Kidney capillary endothelial cell (primary cell): ENCODE results near the gene HPS6.
"Not testable (repeated sequence)": the region's sequence is repeated elsewhere in the genome, so short reads cannot be mapped to it uniquely, and the experiment has no call there.

Source experiments
- DNase-seq: peaks from one replicate; pipeline ENCODE4 v3.0.0-alpha.2; 2018; ENCODE audit warnings: low spot score

HPS6 gene

GRCh38 chr10:102064868-102065560 lies at the start of gene HPS6:
Gene HPS6 (plus strand): TSS chr10:102065349. CDS start chr10:102065475, 126 bp downstream.
- DNase-seq, result peak; percentile 74

GRCh38 chr10:102016416-102016815 lies 48.7 kb upstream of the HPS6 start:
- no peak for DNase-seq

- no peak for DNase-seq
Measured at GRCh38 chr10:102017295-102017694, 47.9 kb upstream of the HPS6 start.

- DNase-seq, result no peak
Measured at GRCh38 chr10:102020938-102021337, 44.2 kb upstream of the HPS6 start.

GRCh38 chr10:102024799-102025198 lies 40.4 kb upstream of the HPS6 start:
- DNase-seq, result no peak

GRCh38 chr10:102027261-102027660 lies 37.9 kb upstream of the HPS6 start:
- DNase-seq, result no peak

- DNase-seq, result no peak
Measured at GRCh38 chr10:102033787-102034186, 31.4 kb upstream of the HPS6 start.

GRCh38 chr10:102035807-102036206 lies 29.3 kb upstream of the HPS6 start:
- not testable (repeated sequence) for DNase-seq

- no peak for DNase-seq
Measured at GRCh38 chr10:102038410-102038809, 26.7 kb upstream of the HPS6 start.

GRCh38 chr10:102040305-102041050 lies 24.7 kb upstream of the HPS6 start:
- DNase-seq, result no peak

- DNase-seq, result no peak
Measured at GRCh38 chr10:102045292-102045691, 19.9 kb upstream of the HPS6 start.

- no peak for DNase-seq
Measured at GRCh38 chr10:102046095-102046494, 19.1 kb upstream of the HPS6 start.

- not testable (repeated sequence) for DNase-seq
Measured at GRCh38 chr10:102054881-102055646, 10.1 kb upstream of the HPS6 start.

- peak; percentile 94 for DNase-seq
Measured at GRCh38 chr10:102055647-102056419, 9.3 kb upstream of the HPS6 start, which contains the start of gene ARMH3. Gene ARMH3 (minus strand): TSS chr10:102056173. CDS start chr10:102040114, 16,059 bp downstream.

GRCh38 chr10:102059987-102060386 lies 5.2 kb upstream of the HPS6 start:
- no peak for DNase-seq

- DNase-seq, result no peak
Measured at GRCh38 chr10:102064503-102064867, 664 bp upstream of the HPS6 start.

- DNase-seq, result peak; percentile 25
Measured at GRCh38 chr10:102065561-102066398, 631 bp downstream of the HPS6 start.

- DNase-seq, result no peak
Measured at GRCh38 chr10:102066399-102067088, 1.4 kb downstream of the HPS6 start.

GRCh38 chr10:102067091-102067916 lies 2.2 kb downstream of the HPS6 start:
- DNase-seq, result no peak
